DMS114 treated with DMSO at 0.1 percent for 48 hours (cell line): ENCODE measurements around the gene TNPO1.

ENCODE experiments used
- DNase-seq: peaks from one replicate; lab custom pipeline; 2025; ENCODE audit not compliant: unreplicated experiment; lab: John Stamatoyannopoulos, UW

Gene TNPO1

DNA sequence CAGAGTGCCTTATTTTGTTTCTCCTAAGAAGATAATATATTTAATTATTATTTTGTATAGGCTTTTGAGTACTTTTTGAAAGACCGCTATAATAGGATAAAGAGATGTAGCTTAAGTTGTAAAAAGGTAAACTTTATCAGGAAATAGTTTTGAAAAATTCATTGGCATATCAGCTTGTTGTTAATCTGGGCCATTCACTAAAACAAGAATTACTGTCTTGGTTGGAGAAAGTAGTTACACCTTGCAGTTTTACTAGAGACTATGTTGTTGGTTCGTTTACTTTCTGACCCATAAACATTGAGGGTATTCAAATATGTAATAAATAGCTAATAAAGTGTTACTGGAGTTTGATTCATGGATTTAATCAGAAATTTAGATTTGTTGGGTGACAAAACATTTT, 33.7 kb downstream of the TNPO1 start:
- DNase-seq, result no peak

- DNase-seq, result no peak
Measured at GRCh38 chr5:72852356-72852755, 35.9 kb downstream of the TNPO1 start.

- DNase-seq, result no peak
Measured at GRCh38 chr5:72854419-72854818, 38.0 kb downstream of the TNPO1 start.

DNA sequence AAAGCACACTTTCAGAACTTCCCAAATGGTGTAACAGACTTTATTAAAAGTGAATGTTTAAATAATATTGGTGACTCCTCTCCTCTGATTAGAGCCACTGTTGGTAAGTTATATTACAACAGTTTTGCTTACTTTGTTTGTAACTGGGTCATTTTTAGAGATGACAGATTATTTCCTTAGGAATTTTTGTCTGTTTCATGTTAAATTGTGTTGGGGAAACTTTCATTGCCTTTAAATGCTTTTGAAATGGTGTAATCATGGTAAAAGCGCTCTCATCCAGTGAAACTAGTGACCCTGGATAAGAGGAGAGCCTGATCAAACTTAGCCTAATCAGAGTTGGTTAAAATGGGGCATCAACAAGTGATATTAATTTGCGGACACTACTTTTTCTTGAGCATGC, 39.4 kb downstream of the TNPO1 start:
- DNase-seq, result no peak

- DNase-seq, result no peak
Measured at GRCh38 chr5:72857396-72857795, 40.9 kb downstream of the TNPO1 start.

DNA sequence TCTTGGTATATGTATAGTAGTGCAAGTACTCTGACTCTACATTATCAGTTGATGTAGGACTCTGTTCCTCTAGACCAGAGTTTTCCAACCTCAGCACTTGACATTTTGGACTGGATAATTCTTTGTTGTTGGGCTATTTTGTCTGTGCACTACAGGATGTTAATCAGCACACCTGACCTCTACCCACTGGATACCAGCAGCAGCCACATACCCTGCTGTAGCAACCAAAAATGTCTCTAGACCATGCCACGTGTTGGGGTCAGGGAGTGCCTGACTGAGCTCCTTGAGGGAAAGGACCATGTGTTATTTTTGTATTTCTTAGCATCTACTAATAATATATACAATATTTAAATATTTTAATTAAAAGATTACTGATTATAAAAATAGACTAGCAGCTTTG, 42.7 kb downstream of the TNPO1 start:
- no peak for DNase-seq

- DNase-seq, result no peak
Measured at GRCh38 chr5:72860499-72860898, 44.0 kb downstream of the TNPO1 start.

GRCh38 chr5:72871366-72872024, 55.0 kb downstream of the TNPO1 start:
- DNase-seq, result no peak

DNA sequence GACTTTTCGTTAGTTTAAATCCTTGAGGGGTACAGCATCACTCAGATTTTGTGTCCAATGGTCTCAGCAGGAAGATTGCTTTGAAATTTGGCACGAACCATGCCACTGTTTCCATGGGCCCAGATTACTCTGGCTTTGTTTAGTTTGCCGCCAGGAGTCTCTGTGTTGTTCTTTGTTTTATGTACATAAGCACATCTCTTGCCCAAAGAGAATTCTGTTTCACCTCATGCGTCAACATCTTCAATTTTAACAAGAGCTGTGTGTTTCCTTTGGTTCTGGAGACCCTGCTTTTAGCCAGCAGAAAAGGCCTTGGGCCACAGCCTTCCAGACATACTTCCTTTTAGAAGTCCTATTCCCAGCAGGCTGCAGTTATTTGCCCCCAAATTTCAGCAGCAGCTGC, 62.4 kb downstream of the TNPO1 start:
- no peak for DNase-seq

GRCh38 chr5:72882989-72883388, 66.5 kb downstream of the TNPO1 start:
- no peak for DNase-seq

GRCh38 chr5:72883850-72884249, 67.4 kb downstream of the TNPO1 start:
- DNase-seq, result no peak

DNA sequence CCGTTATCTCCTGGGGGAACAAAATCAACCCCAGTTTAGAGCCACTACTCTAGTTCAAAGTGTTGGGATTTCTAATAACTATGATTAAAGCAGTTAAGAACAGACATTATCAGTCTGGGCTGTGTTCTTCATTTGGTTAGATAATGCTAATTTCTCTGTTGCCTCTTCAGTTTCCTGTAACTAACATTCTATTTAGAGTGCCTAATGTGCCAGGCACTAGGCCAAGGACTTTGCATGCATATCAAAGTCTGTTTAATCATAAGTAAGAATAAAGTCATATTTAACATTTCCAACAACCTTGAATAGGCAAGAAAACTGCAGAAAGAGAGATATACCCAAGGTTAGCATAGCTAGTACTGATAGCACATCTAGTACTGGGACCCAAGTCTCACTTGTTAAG, 68.4 kb downstream of the TNPO1 start:
- DNase-seq, result no peak

DNA sequence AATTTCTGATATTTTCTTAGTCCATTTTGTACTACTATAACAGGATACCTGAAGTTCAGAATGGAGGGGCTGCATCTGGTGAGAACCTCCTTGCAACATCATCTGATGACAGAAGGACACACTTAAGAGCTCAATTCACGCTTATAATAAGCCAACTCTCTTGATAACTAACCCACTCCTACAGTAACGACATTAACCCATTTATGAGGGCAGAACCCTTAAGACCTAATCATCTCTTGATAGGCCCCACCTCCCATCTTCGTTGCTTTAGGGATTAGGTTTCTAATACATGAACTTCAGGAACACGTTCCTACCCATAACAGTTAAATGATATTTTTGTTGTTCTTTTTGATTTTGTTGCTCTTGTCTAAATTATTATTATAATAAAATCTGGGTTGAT, 69.4 kb downstream of the TNPO1 start:
- DNase-seq, result no peak

- DNase-seq, result no peak
Measured at GRCh38 chr5:72888595-72888994, 72.1 kb downstream of the TNPO1 start.

GRCh38 chr5:72889324-72889723, 72.9 kb downstream of the TNPO1 start:
- DNase-seq, result no peak

- DNase-seq, result no peak
Measured at GRCh38 chr5:72892846-72893245, 76.4 kb downstream of the TNPO1 start.

DNA sequence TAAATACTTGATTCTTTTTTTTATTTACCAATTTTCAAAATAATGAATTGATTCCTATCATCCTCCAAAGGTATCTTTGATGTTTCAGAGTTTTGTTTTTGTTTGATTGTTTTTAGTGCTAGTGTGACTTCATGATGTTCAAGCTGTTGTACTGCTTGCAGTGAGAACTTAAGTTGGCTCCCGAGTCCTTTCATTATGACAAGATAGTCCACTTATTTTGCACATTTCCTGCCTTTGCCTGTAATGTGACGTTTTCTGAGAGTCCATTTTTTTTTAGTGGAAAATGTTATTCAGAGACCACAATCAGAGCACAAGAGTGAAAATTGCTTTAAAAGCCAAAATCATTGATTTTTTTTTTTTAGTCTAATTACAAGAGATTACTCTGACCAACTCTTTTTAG, 79.3 kb downstream of the TNPO1 start:
- DNase-seq, result no peak

- no peak for DNase-seq
Measured at GRCh38 chr5:72906806-72907205, 90.3 kb downstream of the TNPO1 start.

GRCh38 chr5:72908664-72909063, 92.2 kb downstream of the TNPO1 start:
- DNase-seq, result no peak

DNA sequence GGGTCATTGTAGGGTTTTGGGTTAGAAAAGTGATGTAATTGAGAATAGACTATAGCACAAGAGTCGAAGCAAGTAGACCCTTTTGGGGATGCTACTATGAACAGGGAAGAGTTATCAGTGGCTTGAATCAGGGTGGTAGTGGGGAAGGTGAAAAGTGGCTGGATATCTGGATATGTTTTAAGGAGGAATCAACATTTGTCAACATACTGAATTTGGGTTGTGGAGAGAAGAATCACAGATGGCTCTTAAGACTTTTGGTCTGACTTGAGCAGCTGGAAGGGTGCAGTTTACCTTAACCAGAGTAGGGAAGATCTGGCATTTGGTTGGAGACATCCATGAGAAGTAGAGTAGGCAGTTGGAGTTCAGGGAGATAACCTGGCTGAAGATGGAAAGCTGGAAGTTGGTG, 100.9 kb downstream of the TNPO1 start:
- DNase-seq, result no peak

- peak; percentile 38 for DNase-seq
Measured at GRCh38 chr5:72920690-72921502, 104.4 kb downstream of the TNPO1 start.

- no peak for DNase-seq
Measured at GRCh38 chr5:72921886-72922285, 105.4 kb downstream of the TNPO1 start.

DNA sequence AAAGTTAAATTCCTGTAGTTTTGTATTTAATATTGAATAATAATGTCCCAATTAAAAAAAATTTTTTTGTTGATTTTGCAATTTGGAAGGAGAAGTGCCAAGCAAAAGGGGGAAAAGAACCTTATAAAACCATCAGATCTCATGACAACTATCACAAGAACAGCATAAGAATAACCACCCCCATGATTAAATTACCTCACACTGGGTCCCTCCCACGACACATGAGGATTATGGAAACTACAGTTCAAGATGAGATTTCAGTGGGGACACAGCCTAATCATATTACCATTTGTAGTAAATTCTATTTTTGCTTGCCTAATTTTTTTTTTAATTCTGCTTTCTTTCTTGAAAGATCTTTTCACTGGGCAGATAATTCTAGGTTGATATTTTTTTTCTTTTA, 106.0 kb downstream of the TNPO1 start:
- no peak for DNase-seq
